K562 (cell line): Measurements from ENCODE around the gene TMEM63C. TPM values are rescaled to one million over a fixed set of nuclear protein-coding genes. Genes with fewer than 3 reads are reported as not detected.
A peak's percentile ranks its signal among the peaks of the same experiment; 100 is the strongest.

ENCODE experiments used
- ATAC-seq: fragments of 200-7000 bp; cut with Tn5 transposase; 3 replicates; pipeline ENCODE4 v1.9.1; 2020; ENCODE audit warnings: moderate library complexity
- BruUV-seq: library from RNA; stranded (reverse); fragments of 400-500 nt; replicated peaks from 2 replicates; lab custom pipeline; 2021; lab: Mats Ljungman, UMichigan
- CTCF ChIA-PET: fragments of 300-600 bp; formaldehyde crosslinking; extraction: SDS; loops from one replicate; lab custom pipeline; 2021; ENCODE audit warnings: low intra/inter-chr PET ratio; lab: Yijun Ruan, JAX
- POLR2A ChIA-PET: fragments of 300-600, 350-650 bp; sonication (Branson Sonifier 250); formaldehyde crosslinking; extraction: SDS; loops from one replicate; lab custom pipeline; 2021; ENCODE audit warnings: antibody characterized with exemption, inconsistent platforms; lab: Yijun Ruan, JAX
- DNase-seq, 4 experiments: peaks; one replicate each; pipeline versions ENCODE4 v3.0.0 to v3.0.0-alpha.2; 2011 to 2018; ENCODE audit warnings: low spot score in 3 of 4, mixed read lengths in 3 of 4; ENCODE audit errors: extremely low read depth in 1 of 4
- FAIRE-seq: peaks from 2 replicates; lab custom pipeline; 2011; peaks lifted over from hg19 to GRCh38; lab: Jason Lieb, UNC
- H2AFZ ChIP-seq: 2 replicates; pipeline ENCODE4 v1.6.0; 2011; ENCODE audit warnings: low read depth, low read length, control low read depth, inconsistent platforms
- H3K27ac ChIP-seq: fragments of 200-600 bp; 3 replicates; pipeline ENCODE4 v1.8.0; 2011; ENCODE audit warnings: low read depth, mild to moderate bottlenecking, control low read depth, inconsistent platforms, low read length, moderate library complexity, mixed read lengths; ENCODE audit errors: extremely low read depth
- H3K27me3 ChIP-seq, 2 experiments: fragments of 300-600 bp in 1 of 2; 2 replicates in 1 of 2; 3 replicates in 1 of 2; pipeline versions ENCODE4 v1.6.0 to v1.8.0; 2011; ENCODE audit warnings: inconsistent platforms in 2 of 2, low read length in 2 of 2, mild to moderate bottlenecking in 1 of 2, mixed read lengths in 1 of 2, moderate library complexity in 1 of 2; ENCODE audit not compliant: control insufficient read depth in 2 of 2, insufficient read depth in 2 of 2
- H3K36me3 ChIP-seq: fragments of 300-600 bp; 3 replicates; pipeline ENCODE4 v1.8.0; 2011; ENCODE audit warnings: mild to moderate bottlenecking, low read length, inconsistent platforms; ENCODE audit not compliant: control insufficient read depth, insufficient read depth
- H3K4me1 ChIP-seq, 2 experiments: fragments of 200-600 bp in 1 of 2; replicated peaks in 1 of 2; 2 replicates in 1 of 2; 3 replicates in 1 of 2; pipeline versions ENCODE4 v1.5.1 to v1.8.0; 2011; ENCODE audit warnings: inconsistent platforms in 2 of 2, low read length in 2 of 2, mild to moderate bottlenecking in 1 of 2, mixed read lengths in 1 of 2, moderate library complexity in 1 of 2; ENCODE audit not compliant: control insufficient read depth in 2 of 2, insufficient read depth in 2 of 2
- H3K4me2 ChIP-seq: 2 replicates; pipeline ENCODE4 v1.6.1; 2011; ENCODE audit warnings: low read length, control low read depth, inconsistent platforms, mixed read lengths; ENCODE audit not compliant: insufficient read depth
- H3K4me3 ChIP-seq: fragments of 200-600 bp; sonication (generic), shearing (Covaris generic); 2 replicates; pipeline ENCODE4 v1.5.1; 2016; ENCODE audit warnings: control low read depth, inconsistent platforms
- H3K79me2 ChIP-seq: fragments of 200-600 bp; 3 replicates; pipeline ENCODE4 v1.8.0; 2011; ENCODE audit warnings: low read length, inconsistent platforms; ENCODE audit not compliant: control insufficient read depth, insufficient read depth
- H3K9ac ChIP-seq, 2 experiments: 2 replicates each; pipeline versions ENCODE4 v1.6.0 to v1.6.1; 2011; ENCODE audit warnings: low read depth in 2 of 2, low read length in 2 of 2, control low read depth in 1 of 2, inconsistent platforms in 1 of 2, mild to moderate bottlenecking in 1 of 2, mixed read lengths in 1 of 2; ENCODE audit not compliant: insufficient read depth in 1 of 2
- H3K9me1 ChIP-seq: one replicate; pipeline ENCODE4 v1.6.0; 2011; ENCODE audit warnings: inconsistent platforms, mild to moderate bottlenecking, low read length, moderate library complexity; ENCODE audit not compliant: control insufficient read depth, insufficient read depth
- H3K9me3 ChIP-seq: replicated peaks from 2 replicates; pipeline ENCODE4 v1.5.1; 2011; ENCODE audit warnings: low read depth, low read length, inconsistent platforms; ENCODE audit not compliant: control insufficient read depth, insufficient read depth
- H4K20me1 ChIP-seq: replicated peaks from 2 replicates; pipeline ENCODE4 v1.6.1; 2011; ENCODE audit warnings: low read length, inconsistent platforms, mixed read lengths; ENCODE audit not compliant: control insufficient read depth, insufficient read depth
- BCOR ChIP-seq: fragments of 450-650 bp; IDR thresholded peaks from 2 replicates; pipeline ENCODE4 v1.6.1; 2016
- EGR1 ChIP-seq: fragments of 450-650 bp; conservative IDR thresholded peaks from 2 replicates; pipeline ENCODE4 v1.6.1; 2017; ENCODE audit warnings: mild to moderate bottlenecking
- GTF2E2 ChIP-seq: fragments of 200-800 bp; sonication (Bioruptor generic); IDR thresholded peaks from 2 replicates; pipeline ENCODE4 v1.6.1; 2016; ENCODE audit warnings: missing genetic modification characterization, missing compliant biosample characterization
- MITF ChIP-seq: IDR thresholded peaks from 2 replicates; pipeline ENCODE4 v1.6.1; 2014; ENCODE audit warnings: antibody characterized with exemption
- MYBL2 ChIP-seq, 2 experiments: fragments of 450-650 bp in 1 of 2; sonication (generic) in 1 of 2; formaldehyde crosslinking in 1 of 2; IDR thresholded peaks; 2 replicates each; pipeline versions ENCODE4 v1.6.1 to v1.8.1; 2017 to 2022; ENCODE audit warnings: borderline replicate concordance in 1 of 2, inconsistent platforms in 1 of 2, low read depth in 1 of 2, mild to moderate bottlenecking in 1 of 2, missing genetic modification reagents in 1 of 2, moderate library complexity in 1 of 2
- NCOA1 ChIP-seq: fragments of 450-650 bp; IDR thresholded peaks from 2 replicates; pipeline ENCODE4 v1.6.1; 2016; ENCODE audit warnings: low read depth
- TEAD4 ChIP-seq, 2 experiments: sonication (generic) in 1 of 2; formaldehyde crosslinking in 1 of 2; IDR thresholded peaks; 2 replicates each; pipeline versions ENCODE4 v1.6.1 to v1.8.0; 2012 to 2022; ENCODE audit warnings: borderline replicate concordance in 1 of 2, inconsistent platforms in 1 of 2, low read length in 1 of 2, mild to moderate bottlenecking in 1 of 2, missing genetic modification reagents in 1 of 2
- THAP12 ChIP-seq: fragments of 250-450 bp; sonication (Bioruptor Pico); IDR thresholded peaks from 2 replicates; pipeline ENCODE4 v1.9.0; 2021; ENCODE audit warnings: mild to moderate bottlenecking, inconsistent platforms
- ZNF124 ChIP-seq: sonication (generic); formaldehyde crosslinking; IDR thresholded peaks from 2 replicates; pipeline ENCODE4 v1.8.1; 2022; ENCODE audit warnings: missing genetic modification reagents
- WGBS: fragments of 100-300 bp; shearing (Covaris generic); methylation state at CpG from one replicate; pipeline ENCODE4 v1.1.6; 2016; ENCODE audit warnings: low coverage, mixed read lengths; ENCODE audit not compliant: insufficient coverage; ENCODE audit errors: missing lambda C conversion rate; 5-methylcytosine and 5-hydroxymethylcytosine counted together
- in situ Hi-C: fragments of 300-500 bp; cut with MboI; formaldehyde crosslinking; loops from 4 replicates; pipeline ENCODE4 v1.15.0; 2018; ENCODE audit warnings: inconsistent platforms, mixed read lengths
- intact Hi-C: fragments of 100-400 bp; cut with micrococcal nuclease; formaldehyde crosslinking; loops from 2 replicates; pipeline ENCODE4 v1.14.2; 2022
- polyA plus RNA-seq, 8 experiments: library from polyadenylated mRNA; depleted of rRNA in 4 of 8; stranded (reverse) in 5 of 8; unstranded in 3 of 8; fragments of >200 nt; fragmentation: Nextera tagmentation in 2 of 8; fragmentation: Illumina TruSeq in 1 of 8; extraction: Ambion mirVana in 2 of 8; extraction: Trizol in 1 of 8; gene quantifications; 2 replicates each; pipeline versions ENCODE4 v1.2.1 to v1.2.3, GENCODE V29; 2011 to 2014; ENCODE audit warnings: inconsistent platforms in 1 of 8, missing spikeins in 1 of 8
- total RNA-seq, 7 experiments: library from RNA; depleted of rRNA in 6 of 7; stranded (reverse); fragments of >200 nt in 6 of 7; fragmentation: Illumina TruSeq in 2 of 7; extraction: Trizol in 2 of 7; gene quantifications; 2 replicates each; pipeline versions ENCODE4 v1.2.1 to v1.2.3, GENCODE V29; 2011 to 2021; ENCODE audit warnings: low replicate concordance in 1 of 7

Gene TMEM63C
- total and polyA plus RNA-seq, 9 of the 15 experiments (the other 6 are each of a cell fraction or from before 2014, with no cell fraction given) = 0.07 TPM; not detected in 8

- no peaks in the 10 kb centered on the region for H3K79me2 ChIP-seq
- DNase-seq (peak in 3 of 4 experiments; percentile 9 to 23 (median 19)), FAIRE-seq (no peak), ATAC-seq (peak; percentile 60; the same call in 2 of the 3 replicates)
- peaks cover 0 to 20% of the 10 kb centered on the region in 2 experiments; a peak in 4 of 5 replicates for H3K27me3 ChIP-seq
- in situ Hi-C loops = no loop called here
- no peaks in the 10 kb centered on the region for H4K20me1 ChIP-seq
- no peak overlapping the region for H2AFZ ChIP-seq
- H3K4me3 ChIP-seq = no peak overlapping the region
- no peaks in the 10 kb centered on the region for H3K9me1 ChIP-seq
- no peaks in the 10 kb centered on the region for H3K36me3 ChIP-seq
- no TSS peak for BruUV-seq
- no peak overlapping the region for H3K27ac ChIP-seq
- no peak overlapping the region for H3K9ac ChIP-seq
- intact Hi-C loops = no loop called here
- no peak overlapping the region for H3K4me2 ChIP-seq
- TF ChIP-seq EGR1 = peak; percentile 24; the same call in 1 of the 2 replicates
- no peak for TF ChIP-seq MYBL2 (IDR thresholded peaks at IDR 0.05; ENCODE audit: low read depth)
- no peak for TF ChIP-seq MYBL2 (CRISPR knock-in tag; IDR thresholded peaks at IDR 0.05; ENCODE audit: borderline replicate concordance)
- TF ChIP-seq, all 486 proteins: peak for 1
- H3K4me1 ChIP-seq = peaks cover 0 to 4% of the 10 kb centered on the region in 2 experiments; a peak in 1 of 5 replicates
- WGBS = 2% methylated on average over 7 of the region's 24 CpGs
- POLR2A ChIA-PET = no interaction called here
- no peaks in the 10 kb centered on the region for H3K9me3 ChIP-seq
- CTCF ChIA-PET = no interaction called here
These were observed 38.8 kb downstream of the TMEM63C start for GRCh38 chr14:77220246-77221017.

- intact Hi-C loops = no loop called here
- CTCF ChIA-PET = no interaction called here
- H3K79me2 ChIP-seq = no peaks in the 10 kb centered on the region
- DNase-seq (peak in 2 of 4 experiments; percentile 29 to 30), FAIRE-seq (no peak), ATAC-seq (no peak)
- no peak overlapping the region for H3K4me3 ChIP-seq
- H3K27ac ChIP-seq = no peak overlapping the region
- H3K27me3 ChIP-seq = peaks cover 0 to 27% of the 10 kb centered on the region in 2 experiments; a peak in 4 of 5 replicates
- H3K9me1 ChIP-seq = no peaks in the 10 kb centered on the region
- H4K20me1 ChIP-seq = no peaks in the 10 kb centered on the region
- H3K4me1 ChIP-seq = peaks cover 0 to 4% of the 10 kb centered on the region in 2 experiments; a peak in 1 of 5 replicates
- WGBS = 5% methylated on average over 6 of the region's 23 CpGs
- H3K36me3 ChIP-seq = no peaks in the 10 kb centered on the region
- no peak overlapping the region for H2AFZ ChIP-seq
- no peak overlapping the region for H3K9ac ChIP-seq
- in situ Hi-C loops = no loop called here
- H3K4me2 ChIP-seq = no peak overlapping the region
- H3K9me3 ChIP-seq = no peaks in the 10 kb centered on the region
- POLR2A ChIA-PET = no interaction called here
- no TSS peak for BruUV-seq
- TF ChIP-seq EGR1 (peak; percentile 80), TEAD4 (IDR thresholded peaks at IDR 0.05; ENCODE audit: low read length) (peak; percentile 35; the same call in 1 of the 2 replicates), TEAD4 (CRISPR knock-in tag; IDR thresholded peaks at IDR 0.05; ENCODE audit: borderline replicate concordance) (no peak), ZNF124 (CRISPR knock-in tag) (no peak), GTF2E2 (tag) (no peak), THAP12 (no peak), MITF (no peak), BCOR (no peak), NCOA1 (no peak)
These were observed 39.8 kb downstream of the TMEM63C start for GRCh38 chr14:77221241-77221871.
